Activated CD8-positive, alpha-beta T cell treated with anti-CD3 and anti-CD28 coated beads, Interleukin-2, amount 10 ng/mL, durations not matched to agents 7 days and 5 days (primary cell): ENCODE results near the gene SYP. TPM values are rescaled to one million over a fixed set of nuclear protein-coding genes. Genes with fewer than 3 reads are reported as not detected.

Experiments
- ATAC-seq: fragments of 150-1000 bp; cut with Tn5 transposase; one replicate; pipeline ENCODE4 v1.10.0; 2021; ENCODE audit warnings: moderate library complexity
- CTCF ChIA-PET: fragments of 350-600 bp; sonication (Branson Sonifier 250); formaldehyde crosslinking; loops from one replicate; lab custom pipeline; 2021; ENCODE audit warnings: antibody characterized with exemption; lab: Charles Lee
- POLR2A ChIA-PET: fragments of 350-600 bp; sonication (Branson Sonifier 250); formaldehyde crosslinking; loops from one replicate; lab custom pipeline; 2021; ENCODE audit warnings: antibody characterized with exemption; lab: Charles Lee
- DNase-seq: peaks from one replicate; pipeline ENCODE4 v3.0.0-alpha.2; 2020
- H3K27ac Mint-ChIP-seq: one replicate; pipeline ENCODE4 v1.8.0; 2021; ENCODE audit warnings: mild to moderate bottlenecking, mixed read lengths
- H3K27me3 Mint-ChIP-seq: one replicate; pipeline ENCODE4 v1.8.0; 2021; ENCODE audit warnings: low read depth, mixed read lengths
- H3K36me3 Mint-ChIP-seq: one replicate; pipeline ENCODE4 v1.8.0; 2021; ENCODE audit warnings: low read depth, mixed read lengths
- H3K4me1 Mint-ChIP-seq: one replicate; pipeline ENCODE4 v1.8.0; 2021; ENCODE audit warnings: low read depth, mixed read lengths
- H3K4me3 Mint-ChIP-seq: one replicate; pipeline ENCODE4 v1.8.0; 2021; ENCODE audit warnings: mild to moderate bottlenecking, mixed read lengths
- H3K9me3 Mint-ChIP-seq: one replicate; pipeline ENCODE4 v1.8.0; 2022; ENCODE audit warnings: mixed read lengths; ENCODE audit not compliant: insufficient read depth
- total RNA-seq, 2 experiments: library from RNA; stranded (reverse); gene quantifications; one replicate each; pipeline ENCODE4 v1.2.3, GENCODE V29; 2021

Gene SYP
- total RNA-seq, 2 experiments from 2014 or later = 1.1 to 2.6 TPM

DNA sequence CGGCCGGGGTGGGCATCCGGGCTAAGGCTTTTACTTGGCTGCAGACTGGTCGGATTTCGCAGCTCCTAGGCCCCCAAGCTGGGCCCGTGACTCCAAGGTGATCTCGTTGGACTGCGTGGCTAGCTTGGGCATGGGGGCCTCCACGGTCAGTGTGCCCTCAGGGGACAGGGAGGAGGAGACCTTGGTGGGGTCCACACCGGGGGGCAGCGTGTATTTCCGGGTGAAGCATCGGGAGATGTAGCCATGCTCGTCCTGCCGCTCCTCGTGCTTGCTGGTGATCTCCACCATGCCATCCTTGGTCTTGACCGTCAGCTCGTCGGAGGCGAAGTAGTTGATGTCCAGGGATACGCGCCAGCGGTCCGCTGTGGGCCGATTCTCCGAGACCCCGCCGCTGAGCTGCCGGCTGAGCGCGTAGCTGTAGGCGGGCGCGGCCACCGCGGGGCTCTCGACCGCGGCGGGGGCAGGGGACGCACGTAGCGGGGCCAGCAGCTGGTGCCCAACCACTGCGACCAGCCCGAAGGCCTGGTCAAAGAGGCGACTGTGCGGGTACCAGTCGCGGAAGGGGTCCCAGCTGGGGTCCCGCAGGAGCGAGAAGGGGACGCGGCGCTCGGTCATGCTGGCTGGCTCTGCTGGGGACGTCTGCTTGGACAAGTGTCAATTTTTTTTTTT is 34.0 kb upstream of the SYP start:
- H3K36me3 Mint-ChIP-seq = peaks cover 5% of the 10 kb centered on the region

GRCh38 chrX:49233176-49233575 is 33.2 kb upstream of the SYP start, which contains the start of gene CACNA1F:
Gene CACNA1F, minus strand, starts transcription at chrX:49233340. Its CDS starts 31 bp downstream, at chrX:49233309.
- no peak within 1 kb of the TSS for H3K27ac Mint-ChIP-seq

More for the DNA sequence above, 34.0 kb upstream of the SYP start:
- Mint-ChIP-seq H3K27me3 (no peaks in the 10 kb centered on the region), H3K4me1 (peaks cover 41% of the 10 kb centered on the region), H3K9me3 (no peaks in the 10 kb centered on the region), H3K27ac (no peak overlapping the region), H3K4me3 (no peak overlapping the region)
- ATAC-seq = no peak
- CTCF ChIA-PET = no interaction called here
- DNase-seq = no peak
- POLR2A ChIA-PET = no interaction called here

GRCh38 chrX:49232525-49232924 is 32.5 kb upstream of the SYP start:
- peaks cover 5% of the 10 kb centered on the region for H3K36me3 Mint-ChIP-seq
- no peak for DNase-seq
- no peak overlapping the region for H3K4me3 Mint-ChIP-seq
- ATAC-seq = no peak
- H3K9me3 Mint-ChIP-seq = no peaks in the 10 kb centered on the region
- H3K4me1 Mint-ChIP-seq = peaks cover 41% of the 10 kb centered on the region
- H3K27me3 Mint-ChIP-seq = no peaks in the 10 kb centered on the region
- no peak overlapping the region for H3K27ac Mint-ChIP-seq
- ChIA-PET CTCF (interaction anchor here (0.6 kb wide), 1 partner anchor 40 kb away, joined by 3 read pairs; no protein-coding TSS in a partner anchor), POLR2A (interaction anchor here (0.5 kb wide), 1 partner anchor 109 kb away, joined by 4 read pairs; the partner anchor contains the start of gene GPKOW)

More at GRCh38 chrX:49233176-49233575, 33.2 kb upstream of the SYP start, which contains the start of gene CACNA1F:
- no peak within 1 kb of the TSS for H3K4me3 Mint-ChIP-seq
- no peaks in the 10 kb centered on the region for H3K27me3 Mint-ChIP-seq
- no peak for ATAC-seq
- ChIA-PET CTCF (no interaction called here), POLR2A (no interaction called here)
- H3K36me3 Mint-ChIP-seq = peaks cover 5% of the 10 kb centered on the region
- H3K9me3 Mint-ChIP-seq = no peaks in the 10 kb centered on the region
- DNase-seq = no peak
- H3K4me1 Mint-ChIP-seq = peaks cover 41% of the 10 kb centered on the region

GRCh38 chrX:49231333-49232000 is 31.5 kb upstream of the SYP start:
- peaks cover 31% of the 10 kb centered on the region for H3K4me1 Mint-ChIP-seq
- CTCF ChIA-PET = interaction anchor here (2.1 kb wide), 1 partner anchor 40 kb away, joined by 7 read pairs; no protein-coding TSS in a partner anchor
- H3K9me3 Mint-ChIP-seq = no peaks in the 10 kb centered on the region
- POLR2A ChIA-PET = interaction anchor here (1.0 kb wide), 1 partner anchor 65 kb away, joined by 3 read pairs; no protein-coding TSS in a partner anchor
- peak overlapping the region; percentile 75 for H3K4me3 Mint-ChIP-seq
- H3K27me3 Mint-ChIP-seq = no peaks in the 10 kb centered on the region
- ATAC-seq (no peak), DNase-seq (no peak)
- no peaks in the 10 kb centered on the region for H3K36me3 Mint-ChIP-seq
- H3K27ac Mint-ChIP-seq = peak overlapping the region; percentile 92

- DNase-seq = peak; percentile 79
- Mint-ChIP-seq H3K36me3 (no peaks in the 10 kb centered on the region), H3K9me3 (no peaks in the 10 kb centered on the region), H3K4me1 (peaks cover 30% of the 10 kb centered on the region), H3K4me3 (peak overlapping the region; percentile 75), H3K27me3 (no peaks in the 10 kb centered on the region), H3K27ac (peak overlapping the region; percentile 92)
- peak; percentile 77 for ATAC-seq
- POLR2A ChIA-PET = interaction anchor here (1.0 kb wide), 1 partner anchor 65 kb away, joined by 3 read pairs; no protein-coding TSS in a partner anchor
- CTCF ChIA-PET = interaction anchor here (2.1 to 2.5 kb wide), 2 partner anchors 38 to 40 kb away, joined by 7 to 14 read pairs; no protein-coding TSS in a partner anchor
Observed at GRCh38 chrX:49230500-49231232, 30.7 kb upstream of the SYP start.

DNA sequence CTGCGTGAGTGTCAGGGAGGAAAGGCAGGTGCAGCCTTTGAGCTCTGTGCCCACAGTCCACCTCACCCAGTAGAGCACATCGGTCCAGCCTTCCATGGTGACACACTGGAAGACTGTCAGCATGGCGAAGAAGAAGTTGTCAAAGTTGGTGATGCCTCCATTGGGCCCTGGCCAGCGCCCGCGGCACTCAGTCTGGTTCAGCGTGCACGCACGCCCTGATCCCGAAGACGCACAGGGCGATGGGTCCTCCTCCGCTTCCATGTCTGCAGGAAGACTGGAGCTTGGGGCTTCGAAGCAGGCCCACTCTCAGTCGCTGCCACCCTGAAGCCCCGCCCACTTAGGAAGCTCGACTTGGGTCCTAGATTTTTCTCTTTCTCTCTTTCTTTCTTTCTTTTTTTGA is 28.2 kb upstream of the SYP start:
- Mint-ChIP-seq H3K4me1 (peaks cover 25% of the 10 kb centered on the region), H3K27me3 (peaks cover 7% of the 10 kb centered on the region), H3K9me3 (no peaks in the 10 kb centered on the region), H3K36me3 (no peaks in the 10 kb centered on the region), H3K27ac (no peak overlapping the region), H3K4me3 (no peak overlapping the region)
- ChIA-PET CTCF (interaction anchor here (2.5 kb wide), 1 partner anchor 35 kb away, joined by 14 read pairs; no protein-coding TSS in a partner anchor), POLR2A (no interaction called here)
- no peak for DNase-seq
- no peak for ATAC-seq

GRCh38 chrX:49227726-49228125 is 27.7 kb upstream of the SYP start:
- H3K27me3 Mint-ChIP-seq = peaks cover 7% of the 10 kb centered on the region
- no peak overlapping the region for H3K4me3 Mint-ChIP-seq
- no peak for ATAC-seq
- DNase-seq = no peak
- no peaks in the 10 kb centered on the region for H3K9me3 Mint-ChIP-seq
- peaks cover 23% of the 10 kb centered on the region for H3K4me1 Mint-ChIP-seq
- no peaks in the 10 kb centered on the region for H3K36me3 Mint-ChIP-seq
- CTCF ChIA-PET = no interaction called here
- no peak overlapping the region for H3K27ac Mint-ChIP-seq
- POLR2A ChIA-PET = no interaction called here

GRCh38 chrX:49226946-49227345 is 27.0 kb upstream of the SYP start:
- POLR2A ChIA-PET = no interaction called here
- H3K27ac Mint-ChIP-seq = no peak overlapping the region

GRCh38 chrX:49225858-49226257 is 25.9 kb upstream of the SYP start:
- POLR2A ChIA-PET = no interaction called here
- CTCF ChIA-PET = interaction anchor here (1.4 kb wide), 1 partner anchor 33 kb away, joined by 6 read pairs; no protein-coding TSS in a partner anchor
- peaks cover 7% of the 10 kb centered on the region for H3K27me3 Mint-ChIP-seq
- H3K36me3 Mint-ChIP-seq = no peaks in the 10 kb centered on the region
- no peaks in the 10 kb centered on the region for H3K9me3 Mint-ChIP-seq
- DNase-seq (no peak), ATAC-seq (no peak)
- H3K27ac Mint-ChIP-seq = no peak overlapping the region
- no peak overlapping the region for H3K4me3 Mint-ChIP-seq
- H3K4me1 Mint-ChIP-seq = peaks cover 9% of the 10 kb centered on the region

More at GRCh38 chrX:49226946-49227345, 27.0 kb upstream of the SYP start:
- Mint-ChIP-seq H3K9me3 (no peaks in the 10 kb centered on the region), H3K4me1 (peaks cover 20% of the 10 kb centered on the region), H3K27me3 (peaks cover 7% of the 10 kb centered on the region), H3K36me3 (no peaks in the 10 kb centered on the region), H3K4me3 (no peak overlapping the region)
- DNase-seq (no peak), ATAC-seq (no peak)
- CTCF ChIA-PET = no interaction called here

DNA sequence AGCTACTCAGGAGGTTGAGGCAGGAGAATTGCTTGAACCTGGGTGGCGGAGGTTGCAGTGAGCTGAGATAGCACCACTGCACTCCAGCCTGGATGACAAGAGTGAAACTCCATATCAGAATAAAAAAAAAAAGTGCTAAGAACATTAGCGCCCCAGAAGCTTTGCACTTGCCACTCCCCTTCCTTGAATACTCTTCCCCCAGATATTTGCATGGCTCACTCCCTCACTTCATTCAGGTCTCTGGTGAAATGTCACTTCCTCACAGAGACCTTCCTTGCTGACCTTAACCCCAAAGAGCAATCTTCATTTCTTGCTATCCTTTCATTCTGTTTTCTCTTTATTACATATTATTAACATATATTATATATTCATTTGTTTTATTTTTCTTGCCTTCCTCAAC is 21.9 kb upstream of the SYP start:
- DNase-seq (no peak), ATAC-seq (no peak)
- H3K36me3 Mint-ChIP-seq = no peaks in the 10 kb centered on the region
- no peaks in the 10 kb centered on the region for H3K9me3 Mint-ChIP-seq
- ChIA-PET CTCF (no interaction called here), POLR2A (no interaction called here)
- H3K4me3 Mint-ChIP-seq = no peak overlapping the region
- peaks cover 7% of the 10 kb centered on the region for H3K27me3 Mint-ChIP-seq
- peaks cover 3% of the 10 kb centered on the region for H3K4me1 Mint-ChIP-seq
- H3K27ac Mint-ChIP-seq = no peak overlapping the region

GRCh38 chrX:49220100-49220499 is 20.1 kb upstream of the SYP start:
- H3K4me1 Mint-ChIP-seq = peaks cover 3% of the 10 kb centered on the region
- no peak for ATAC-seq
- DNase-seq = no peak
- H3K9me3 Mint-ChIP-seq = no peaks in the 10 kb centered on the region
- POLR2A ChIA-PET = no interaction called here
- no peak overlapping the region for H3K4me3 Mint-ChIP-seq
- CTCF ChIA-PET = interaction anchor here (1.4 kb wide), 1 partner anchor 10 kb away, joined by 4 read pairs; no protein-coding TSS in a partner anchor
- H3K27ac Mint-ChIP-seq = no peak overlapping the region
- no peaks in the 10 kb centered on the region for H3K36me3 Mint-ChIP-seq
- peaks cover 6% of the 10 kb centered on the region for H3K27me3 Mint-ChIP-seq
